ENCODE measurements around the gene GOLGA6L26. TPM values are rescaled to one million over a fixed set of nuclear protein-coding genes. Genes with fewer than 3 reads are reported as not detected.
A peak's percentile ranks its signal among the peaks of the same experiment; 100 is the strongest.
"Not testable (repeated sequence)": the region's sequence is repeated elsewhere in the genome, so short reads cannot be mapped to it uniquely, and the experiment has no call there.

Gene GOLGA6L26
- total RNA-seq, 1 donor = not detected

GRCh38 chr15:23304805-23305204 is 29.2 kb downstream of the GOLGA6L26 start:
- H3K27me3 ChIP-seq (ENCODE audit: insufficient read depth, low read length); H3K4me1 ChIP-seq (ENCODE audit: insufficient read depth, low read length); H3K9me3 ChIP-seq (ENCODE audit: low read depth, low read length); H3K4me3 ChIP-seq (ENCODE audit: low read length): not testable (repeated sequence)

- H3K27me3 ChIP-seq (ENCODE audit: insufficient read depth, low read length); H3K4me1 ChIP-seq (ENCODE audit: insufficient read depth, low read length); H3K9me3 ChIP-seq (ENCODE audit: low read depth, low read length): not testable (repeated sequence)
- H3K4me3 ChIP-seq (ENCODE audit: low read length) = peak overlapping the region; percentile 34
Measured at GRCh38 chr15:23304267-23304666, 29.7 kb downstream of the GOLGA6L26 start.

- not testable (repeated sequence) for H3K27me3 ChIP-seq (ENCODE audit: insufficient read depth, low read length); H3K9me3 ChIP-seq (ENCODE audit: low read depth, low read length); H3K4me1 ChIP-seq (ENCODE audit: insufficient read depth, low read length)
- peak overlapping the region; percentile 34 for H3K4me3 ChIP-seq (ENCODE audit: low read length)
Measured at GRCh38 chr15:23303654-23304053, 30.3 kb downstream of the GOLGA6L26 start.

- H3K4me1 ChIP-seq (ENCODE audit: insufficient read depth, low read length); H3K9me3 ChIP-seq (ENCODE audit: low read depth, low read length); H3K27me3 ChIP-seq (ENCODE audit: insufficient read depth, low read length): not testable (repeated sequence)
- peak overlapping the region; percentile 34 for H3K4me3 ChIP-seq (ENCODE audit: low read length)
Measured at GRCh38 chr15:23303246-23303645, 30.8 kb downstream of the GOLGA6L26 start.

Other genes starting within 250 kb of the GOLGA6L26 start
- gene GOLGA6L1, start 197.4 kb downstream of the GOLGA6L26 start, total RNA-seq = not detected
- gene GOLGA8S, start 20.6 kb upstream of the GOLGA6L26 start, total RNA-seq = 0.10 TPM
- gene GOLGA6L2, start 113.0 kb upstream of the GOLGA6L26 start, total RNA-seq = not detected
- gene MKRN3, start 231.5 kb upstream of the GOLGA6L26 start, total RNA-seq = 1.6 TPM